ENCODE results near the gene SCN7A. TPM values are rescaled to one million over a fixed set of nuclear protein-coding genes. Genes with fewer than 3 reads are reported as not detected.
"Not testable (repeated sequence)": the region's sequence is repeated elsewhere in the genome, so short reads cannot be mapped to it uniquely, and the experiment has no call there.

SCN7A gene
- total RNA-seq, 1 experiment from 2014 or later, result 0.07 TPM

DNA sequence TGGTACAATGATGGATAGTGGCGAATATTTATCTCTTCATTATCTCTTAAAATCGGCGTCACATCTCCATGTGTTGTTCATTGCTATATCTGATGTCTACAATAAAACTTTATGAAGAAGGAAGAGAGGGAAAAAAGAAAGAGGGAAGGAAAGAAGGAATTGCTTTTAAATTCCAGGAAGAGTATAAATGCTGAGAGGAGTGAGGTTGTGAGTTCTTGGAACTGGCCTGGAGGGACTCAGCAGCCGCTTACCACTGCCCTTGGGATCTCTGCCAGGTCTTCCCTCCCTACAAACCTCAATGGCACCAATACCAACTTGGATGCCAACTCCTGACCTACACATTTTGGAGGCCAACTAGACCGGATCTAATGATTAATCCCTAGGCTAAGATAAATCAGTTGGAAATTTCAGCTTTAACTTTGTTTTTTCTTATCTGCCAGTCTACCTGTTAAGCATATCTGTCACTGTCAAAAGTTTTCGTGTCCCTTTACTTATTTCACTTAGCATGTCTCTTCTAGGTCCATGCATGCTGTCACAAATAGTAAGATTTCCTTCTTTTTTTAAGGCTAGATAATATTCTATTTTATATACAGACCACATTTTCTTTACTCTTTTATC lies 128.1 kb downstream of the SCN7A start:
- H3K27me3 ChIP-seq (ENCODE audit: control insufficient read depth, insufficient read depth, low read length), result no peaks in the 10 kb centered on the region
- no peak overlapping the region for H3K4me3 ChIP-seq (ENCODE audit: insufficient read depth, low read depth, low read length)
- H3K36me3 ChIP-seq (replicated peaks; ENCODE audit: control insufficient read depth, insufficient read depth, low read length), result no peaks in the 10 kb centered on the region
- DNase-seq, result no peak

DNA sequence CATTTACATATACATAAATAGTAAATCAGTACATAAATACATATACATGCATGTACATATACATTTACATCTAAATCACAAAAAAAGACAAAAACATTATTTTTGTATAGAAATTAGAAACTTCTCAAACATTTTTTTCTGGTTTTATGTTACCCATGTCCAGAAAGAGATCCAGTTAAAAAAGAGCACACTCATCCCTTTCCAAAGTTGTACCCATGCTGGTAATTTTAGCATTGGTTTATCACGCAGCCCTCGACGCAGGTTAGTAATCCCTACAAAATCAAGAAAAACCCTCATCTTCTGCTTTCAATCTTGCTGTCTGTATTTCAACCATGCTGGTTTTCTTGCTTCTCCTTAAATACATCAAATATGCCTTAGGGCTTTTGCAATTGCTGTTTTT lies 128.8 kb downstream of the SCN7A start:
- no peak overlapping the region for H3K4me3 ChIP-seq (ENCODE audit: insufficient read depth, low read depth, low read length)
- H3K36me3 ChIP-seq (replicated peaks; ENCODE audit: control insufficient read depth, insufficient read depth, low read length), result no peaks in the 10 kb centered on the region
- DNase-seq, result no peak
- no peaks in the 10 kb centered on the region for H3K27me3 ChIP-seq (ENCODE audit: control insufficient read depth, insufficient read depth, low read length)

DNA sequence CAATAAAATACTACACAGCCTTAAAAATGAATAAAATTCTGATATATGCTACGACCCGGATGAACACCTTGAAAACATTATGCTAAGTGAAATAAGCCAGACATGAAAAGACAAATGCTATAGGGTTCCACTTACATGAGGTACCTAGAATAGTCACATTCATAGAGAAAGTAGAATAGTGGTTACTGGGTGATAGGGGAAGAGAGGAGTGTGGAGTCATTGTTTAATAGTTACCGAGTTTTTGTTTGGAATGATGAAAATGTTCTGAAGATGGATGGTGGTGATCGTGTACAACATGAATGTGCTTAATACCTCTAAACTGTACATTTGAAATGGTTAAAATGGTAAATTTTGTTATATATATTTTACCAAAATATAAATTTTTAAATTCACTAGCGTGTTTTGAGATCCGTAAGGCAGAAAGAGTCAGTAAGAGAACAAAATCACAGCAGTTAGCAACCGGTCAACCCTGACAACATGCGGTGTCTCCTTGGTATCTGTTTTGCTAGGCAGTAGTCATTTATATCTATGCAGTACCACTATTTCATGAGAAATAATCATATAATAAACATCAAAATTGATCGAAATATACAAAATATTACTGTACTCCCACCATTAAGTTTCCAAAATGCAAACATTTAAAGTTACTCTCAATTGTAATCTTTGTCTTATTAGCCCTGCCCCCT lies 129.4 kb downstream of the SCN7A start:
- H3K27me3 ChIP-seq (ENCODE audit: control insufficient read depth, insufficient read depth, low read length), result no peaks in the 10 kb centered on the region
- H3K36me3 ChIP-seq (replicated peaks; ENCODE audit: control insufficient read depth, insufficient read depth, low read length), result no peaks in the 10 kb centered on the region
- DNase-seq, result no peak
- no peak overlapping the region for H3K4me3 ChIP-seq (ENCODE audit: insufficient read depth, low read depth, low read length)

DNA sequence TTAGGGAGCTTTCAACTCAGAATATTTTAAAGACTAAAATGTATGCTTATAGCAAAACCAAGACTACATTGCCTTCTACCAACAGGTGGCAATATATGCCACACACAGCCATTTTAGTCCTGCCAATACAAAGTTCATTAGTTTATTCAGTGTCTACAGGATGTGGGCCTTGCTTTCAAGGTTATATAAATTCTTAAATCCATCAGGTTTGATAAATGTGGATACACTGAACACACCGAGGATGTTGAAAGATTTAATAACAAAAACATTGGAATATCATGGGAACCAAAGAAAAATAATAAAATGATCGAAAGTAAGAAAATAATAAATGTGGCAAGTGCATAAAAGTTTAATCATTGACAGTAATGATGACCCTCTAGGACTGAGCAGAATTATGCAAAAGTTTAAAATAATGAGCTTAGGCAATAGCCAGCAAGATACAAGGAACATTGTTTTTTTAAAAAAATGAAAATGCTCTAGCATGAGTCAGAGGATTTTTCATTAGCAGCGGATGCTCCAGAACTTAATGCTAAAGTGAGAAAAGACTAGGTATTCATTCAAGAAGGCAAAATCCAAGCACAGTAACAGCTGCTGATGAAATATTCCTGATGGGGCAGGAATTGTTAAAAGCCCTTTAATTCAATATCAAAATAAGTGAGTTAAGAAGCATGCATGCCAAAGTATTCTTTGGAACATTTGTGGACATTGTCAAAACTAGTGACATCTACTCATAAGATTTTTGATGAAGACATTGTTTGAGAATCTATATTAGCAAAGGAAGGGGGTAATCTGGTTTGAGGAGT lies 132.5 kb downstream of the SCN7A start:
- no peak overlapping the region for H3K4me3 ChIP-seq (ENCODE audit: insufficient read depth, low read depth, low read length)
- no peaks in the 10 kb centered on the region for H3K27me3 ChIP-seq (ENCODE audit: control insufficient read depth, insufficient read depth, low read length)
- no peaks in the 10 kb centered on the region for H3K36me3 ChIP-seq (replicated peaks; ENCODE audit: control insufficient read depth, insufficient read depth, low read length)
- no peak for DNase-seq

DNA sequence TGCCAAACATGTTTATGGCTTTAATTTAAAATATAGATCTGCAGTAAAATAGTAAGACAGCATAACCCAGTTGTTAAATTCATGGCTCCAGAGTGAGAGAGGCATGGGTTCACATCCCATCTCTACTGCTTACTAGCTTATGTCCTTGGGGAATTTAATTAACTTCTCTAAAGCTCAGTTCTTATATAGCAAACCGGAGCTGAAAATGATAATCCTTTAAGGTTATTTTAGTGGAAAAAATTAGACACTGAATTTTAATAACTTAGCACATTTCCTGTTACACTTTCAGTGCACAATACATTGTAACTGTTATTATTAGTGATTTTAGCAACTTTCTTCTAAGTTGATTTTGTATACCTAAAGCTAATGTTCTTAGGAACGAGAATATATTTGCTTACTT lies 133.1 kb downstream of the SCN7A start:
- H3K27me3 ChIP-seq (ENCODE audit: control insufficient read depth, insufficient read depth, low read length), result no peaks in the 10 kb centered on the region
- no peak for DNase-seq
- no peaks in the 10 kb centered on the region for H3K36me3 ChIP-seq (replicated peaks; ENCODE audit: control insufficient read depth, insufficient read depth, low read length)
- no peak overlapping the region for H3K4me3 ChIP-seq (ENCODE audit: insufficient read depth, low read depth, low read length)

DNA sequence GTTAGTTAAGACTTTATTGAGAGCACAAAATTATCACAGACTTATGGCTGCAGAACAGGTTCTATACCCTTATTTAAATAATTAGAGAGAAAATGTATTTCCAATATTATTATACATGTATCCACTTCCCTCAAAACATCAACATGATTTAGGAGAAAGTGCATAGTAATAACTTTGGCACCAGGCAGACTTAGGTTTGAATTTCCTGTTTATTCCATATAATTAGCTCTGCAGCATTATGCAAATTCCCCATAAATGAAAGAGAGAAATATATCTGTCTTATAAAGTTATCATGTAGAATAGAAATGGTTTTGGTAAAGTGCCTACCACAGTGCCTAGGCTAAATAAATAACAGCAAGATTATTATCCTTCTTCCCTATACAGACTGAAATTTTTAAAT lies 133.6 kb downstream of the SCN7A start:
- Histone ChIP-seq H3K27me3 (ENCODE audit: control insufficient read depth, insufficient read depth, low read length) (no peaks in the 10 kb centered on the region), H3K36me3 (replicated peaks; ENCODE audit: control insufficient read depth, insufficient read depth, low read length) (no peaks in the 10 kb centered on the region), H3K4me3 (ENCODE audit: insufficient read depth, low read depth, low read length) (no peak overlapping the region)
- no peak for DNase-seq

DNA sequence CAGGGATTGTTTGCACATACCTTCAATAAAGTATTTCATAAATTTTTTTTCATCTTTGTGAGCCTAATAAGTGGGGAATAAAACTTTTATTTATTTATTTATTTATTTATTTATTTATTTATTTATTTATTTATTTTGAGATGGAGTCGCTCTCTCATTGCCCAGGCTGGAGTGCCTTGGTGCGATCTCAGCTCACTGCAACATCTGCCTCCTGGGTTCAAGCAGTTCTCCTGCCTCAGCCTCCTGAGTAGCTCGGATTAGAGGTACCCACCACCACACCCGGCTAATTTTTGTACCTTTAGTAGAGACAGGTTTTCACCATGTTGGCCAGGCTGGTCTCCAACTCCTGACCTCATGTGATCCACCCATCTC lies 136.1 kb downstream of the SCN7A start:
- H3K4me3 ChIP-seq (ENCODE audit: insufficient read depth, low read depth, low read length); H3K36me3 ChIP-seq (replicated peaks; ENCODE audit: control insufficient read depth, insufficient read depth, low read length); DNase-seq; H3K27me3 ChIP-seq (ENCODE audit: control insufficient read depth, insufficient read depth, low read length): not testable (repeated sequence)

DNA sequence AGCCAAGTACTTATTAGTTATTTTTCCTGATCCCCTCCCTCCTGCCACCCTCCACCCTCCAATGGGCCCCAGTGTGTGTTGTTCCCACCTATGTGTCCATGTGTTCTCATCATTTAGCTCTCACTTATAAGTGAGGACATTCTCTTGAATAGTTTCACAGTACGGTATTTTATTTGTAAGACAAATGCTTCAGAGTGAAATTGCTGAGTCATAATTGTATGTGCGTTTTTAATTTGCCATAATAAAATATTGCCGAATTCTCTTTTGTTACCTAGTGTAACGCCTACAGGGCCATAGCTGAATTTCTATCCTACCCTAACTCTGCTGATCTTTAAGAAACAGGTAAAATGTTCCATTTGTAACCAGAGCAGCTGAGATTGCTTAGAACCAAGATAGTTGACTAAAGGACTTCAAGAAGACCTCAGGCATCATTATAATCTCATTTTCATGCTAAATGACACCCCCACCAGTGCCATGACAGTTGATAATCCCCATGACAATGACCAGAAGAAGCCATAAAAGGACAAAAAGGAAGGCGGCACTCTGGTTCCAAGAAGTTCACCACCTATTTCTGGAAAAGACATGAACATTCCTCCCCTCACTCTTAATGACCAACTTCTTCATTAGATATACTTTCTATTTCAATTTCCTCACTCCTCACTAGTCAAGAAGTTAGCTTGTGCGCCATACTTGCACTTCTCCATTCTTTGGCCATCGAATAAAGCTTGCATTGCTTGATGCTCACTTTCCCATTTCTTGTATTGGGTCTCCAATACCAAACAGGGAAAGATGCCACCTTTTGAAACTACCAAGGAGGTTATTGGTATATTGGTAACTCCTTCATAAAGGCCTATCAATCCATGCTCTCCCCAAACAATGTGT lies 136.7 kb downstream of the SCN7A start:
- H3K4me3 ChIP-seq (ENCODE audit: insufficient read depth, low read depth, low read length), result no peak overlapping the region
- H3K36me3 ChIP-seq (replicated peaks; ENCODE audit: control insufficient read depth, insufficient read depth, low read length), result no peaks in the 10 kb centered on the region
- DNase-seq, result no peak
- no peaks in the 10 kb centered on the region for H3K27me3 ChIP-seq (ENCODE audit: control insufficient read depth, insufficient read depth, low read length)

Other genes with a start within 250 kb of the SCN7A start
- 0.90 and 0.92 TPM in 2 replicates for gene SCN9A, start 118.3 kb downstream of the SCN7A start, total RNA-seq (2014; rRNA removed; shearing (Covaris generic))